Panc1 (cell line): ENCODE data around the gene ISLR2. TPM values are rescaled to one million over a fixed set of nuclear protein-coding genes. Genes with fewer than 3 reads are reported as not detected.
"Not testable (repeated sequence)": the region's sequence is repeated elsewhere in the genome, so short reads cannot be mapped to it uniquely, and the experiment has no call there.

Source experiments
- ATAC-seq: fragments of 200-7000 bp; cut with Tn5 transposase; 2 replicates; pipeline ENCODE4 v1.9.1; 2020; ENCODE audit warnings: mild to moderate bottlenecking, moderate library complexity
- BruUV-seq: library from RNA; stranded (reverse); fragments of 400-500 nt; replicated peaks from 2 replicates; lab custom pipeline; 2021; lab: Mats Ljungman, UMichigan
- CTCF ChIA-PET: fragments of 300-600 bp; sonication (Branson Sonifier 250); formaldehyde crosslinking; loops from one replicate; lab custom pipeline; 2022; ENCODE audit warnings: antibody characterized with exemption; lab: Charles Lee
- POLR2A ChIA-PET: fragments of 300-600 bp; sonication (Branson Sonifier 250); formaldehyde crosslinking; loops from one replicate; lab custom pipeline; 2022; ENCODE audit warnings: antibody characterized with exemption; lab: Charles Lee
- DNase-seq: peaks from one replicate; pipeline ENCODE4 v3.0.0-alpha.2; 2010; ENCODE audit warnings: low read depth, low spot score
- H3K27ac ChIP-seq: 2 replicates; pipeline ENCODE4 v1.5.1; 2011; ENCODE audit warnings: mild to moderate bottlenecking, low read length, inconsistent platforms
- H3K27me3 ChIP-seq: fragments of 200-500 bp; sonication (Bioruptor generic); 2 replicates; pipeline ENCODE4 v1.6.0; 2014; ENCODE audit warnings: low read length, inconsistent platforms; ENCODE audit not compliant: control insufficient read depth, insufficient read depth
- H3K36me3 ChIP-seq: fragments of 200-500 bp; sonication (Bioruptor generic); 2 replicates; pipeline ENCODE4 v1.5.1; 2014; ENCODE audit warnings: inconsistent platforms, mild to moderate bottlenecking, low read length, moderate library complexity; ENCODE audit not compliant: control insufficient read depth, insufficient read depth
- H3K4me1 ChIP-seq: 2 replicates; pipeline ENCODE4 v1.5.1; 2011; ENCODE audit warnings: inconsistent platforms, mild to moderate bottlenecking, low read length, moderate library complexity; ENCODE audit not compliant: control insufficient read depth, insufficient read depth
- H3K4me3 ChIP-seq, 2 experiments: 2 replicates each; pipeline ENCODE4 v1.5.1; 2011 to 2012; ENCODE audit warnings: low read depth in 2 of 2, low read length in 2 of 2, mild to moderate bottlenecking in 2 of 2, inconsistent platforms in 1 of 2, moderate library complexity in 1 of 2
- H3K9me3 ChIP-seq: fragments of 200-500 bp; sonication (Bioruptor generic); 2 replicates; pipeline ENCODE4 v1.5.1; 2014; ENCODE audit warnings: low read depth, mild to moderate bottlenecking, inconsistent platforms, low read length, moderate library complexity; ENCODE audit not compliant: control insufficient read depth, insufficient read depth
- POLR2AphosphoS5 ChIP-seq: IDR thresholded peaks from 2 replicates; pipeline ENCODE4 v1.6.1; 2012; ENCODE audit warnings: mild to moderate bottlenecking, low read depth, low read length, moderate library complexity
- REST ChIP-seq, 2 experiments: IDR thresholded peaks; 2 replicates each; pipeline ENCODE4 v1.6.1; 2011 to 2012; ENCODE audit warnings: low read depth in 2 of 2, control low read depth in 1 of 2, low read length in 1 of 2, mild to moderate bottlenecking in 1 of 2, moderate library complexity in 1 of 2; ENCODE audit not compliant: insufficient read depth in 1 of 2
- in situ Hi-C: cut with HindIII; loops from 2 replicates; pipeline ENCODE4 v1.10.0; 2016; ENCODE audit warnings: low sequenced_read_pairs, low pct_unique_long_range_greater_than_20kb
- intact Hi-C: fragments of 100-400 bp; cut with micrococcal nuclease; formaldehyde crosslinking; loops from one replicate; pipeline ENCODE4 v1.10.0; 2022; ENCODE audit not compliant: unreplicated experiment
- total RNA-seq: library from RNA; stranded (reverse); gene quantifications from one replicate; pipeline ENCODE4 v1.2.1, GENCODE V29; 2021; ENCODE audit not compliant: unreplicated experiment

Gene ISLR2
- total RNA-seq, 1 experiment from 2014 or later, result 0.36 TPM

GRCh38 chr15:74096753-74097474 is 33.5 kb upstream of the ISLR2 start:
- H3K27ac ChIP-seq, H3K4me1 ChIP-seq, H3K36me3 ChIP-seq, H3K27me3 ChIP-seq, POLR2A ChIA-PET, ATAC-seq, in situ Hi-C loops, intact Hi-C loops, H3K9me3 ChIP-seq, BruUV-seq, H3K4me3 ChIP-seq, DNase-seq, CTCF ChIA-PET: not testable (repeated sequence)

- TSS peak; percentile 99 for BruUV-seq
- H3K27me3 ChIP-seq, in situ Hi-C loops, POLR2A ChIA-PET, H3K36me3 ChIP-seq, intact Hi-C loops, H3K4me1 ChIP-seq, H3K9me3 ChIP-seq, CTCF ChIA-PET: not testable (repeated sequence)
- ATAC-seq, result peak; percentile 96
- peak overlapping the region; percentile 25 to 43; a peak in 3 of 4 replicates for H3K4me3 ChIP-seq
- TF ChIP-seq POLR2AphosphoS5, result 0 out of 2 replicates have a peak, but pooled peaks have one; percentile 30
- peak overlapping the region; percentile 69 for H3K27ac ChIP-seq
- peak; percentile 24 for DNase-seq
Measured at GRCh38 chr15:74099963-74100733, 30.2 kb upstream of the ISLR2 start.

DNA sequence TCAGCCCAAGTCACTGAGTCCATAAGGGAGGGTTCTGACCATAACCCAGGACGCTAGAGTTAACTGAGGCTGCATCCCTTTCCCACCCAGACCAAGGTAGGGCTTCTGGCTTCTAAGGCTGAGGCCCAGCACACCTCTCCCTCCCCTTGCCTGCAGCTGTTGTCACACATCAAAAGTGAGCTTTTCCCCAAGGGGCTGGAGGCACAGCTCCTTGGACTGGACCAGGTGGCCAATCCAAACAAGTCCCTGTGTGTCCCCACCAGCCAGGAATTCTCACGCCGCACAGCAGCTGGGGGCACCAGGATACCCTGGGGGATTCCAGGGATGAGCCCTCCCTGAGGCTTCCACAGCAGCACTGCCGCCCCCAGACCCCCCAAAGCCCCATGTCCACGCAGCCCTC is 22.3 kb upstream of the ISLR2 start:
- POLR2A ChIA-PET, result no interaction called here
- in situ Hi-C loops, result no loop called here
- no TSS peak for BruUV-seq
- CTCF ChIA-PET, result no interaction called here
- H3K36me3 ChIP-seq, result no peaks in the 10 kb centered on the region
- no peaks in the 10 kb centered on the region for H3K9me3 ChIP-seq
- no peaks in the 10 kb centered on the region for H3K27me3 ChIP-seq
- intact Hi-C loops, result no loop called here
- DNase-seq (no peak), ATAC-seq (no peak)
- H3K4me1 ChIP-seq, result no peaks in the 10 kb centered on the region
- no peak for TF ChIP-seq REST (IDR thresholded peaks at IDR 0.05; ENCODE audit: insufficient read depth in 1 of 2, low read depth in 2 of 2, low read length in 1 of 2)
- H3K4me3 ChIP-seq, result no peak overlapping the region
- H3K27ac ChIP-seq, result no peak overlapping the region
